ENCODE data around the gene ACSL6.

Gene ACSL6

DNA sequence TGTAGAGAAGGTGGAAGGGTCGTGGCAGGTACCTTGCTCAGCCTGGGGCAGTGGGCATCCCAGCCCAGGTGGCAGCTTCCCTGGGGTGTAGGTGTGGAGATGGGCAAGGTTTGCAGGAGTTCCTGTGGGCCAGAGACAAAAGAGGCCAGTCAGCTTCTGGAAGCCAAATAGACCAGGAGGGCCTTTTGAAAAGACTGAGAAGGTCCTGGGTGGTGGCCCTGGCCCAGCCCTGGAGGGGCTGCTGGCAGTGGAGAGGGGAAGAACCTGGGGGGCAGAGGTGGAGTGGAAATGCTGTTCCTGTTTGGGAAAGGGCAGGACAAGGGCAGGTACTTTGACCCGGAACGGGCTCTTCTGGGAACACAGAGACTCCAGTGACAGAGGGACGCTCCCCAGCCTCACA is 42.0 kb upstream of the ACSL6 start:
- no peak for DNase-seq (ENCODE audit: low read depth)
- TF ChIP-seq, protein P1, sequence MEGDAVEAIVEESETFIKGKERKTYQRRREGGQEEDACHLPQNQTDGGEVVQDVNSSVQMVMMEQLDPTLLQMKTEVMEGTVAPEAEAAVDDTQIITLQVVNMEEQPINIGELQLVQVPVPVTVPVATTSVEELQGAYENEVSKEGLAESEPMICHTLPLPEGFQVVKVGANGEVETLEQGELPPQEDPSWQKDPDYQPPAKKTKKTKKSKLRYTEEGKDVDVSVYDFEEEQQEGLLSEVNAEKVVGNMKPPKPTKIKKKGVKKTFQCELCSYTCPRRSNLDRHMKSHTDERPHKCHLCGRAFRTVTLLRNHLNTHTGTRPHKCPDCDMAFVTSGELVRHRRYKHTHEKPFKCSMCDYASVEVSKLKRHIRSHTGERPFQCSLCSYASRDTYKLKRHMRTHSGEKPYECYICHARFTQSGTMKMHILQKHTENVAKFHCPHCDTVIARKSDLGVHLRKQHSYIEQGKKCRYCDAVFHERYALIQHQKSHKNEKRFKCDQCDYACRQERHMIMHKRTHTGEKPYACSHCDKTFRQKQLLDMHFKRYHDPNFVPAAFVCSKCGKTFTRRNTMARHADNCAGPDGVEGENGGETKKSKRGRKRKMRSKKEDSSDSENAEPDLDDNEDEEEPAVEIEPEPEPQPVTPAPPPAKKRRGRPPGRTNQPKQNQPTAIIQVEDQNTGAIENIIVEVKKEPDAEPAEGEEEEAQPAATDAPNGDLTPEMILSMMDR (conservative IDR thresholded peaks at IDR 0.05; ENCODE audit: low read length) = no peak
- H3K4me3 ChIP-seq (ENCODE audit: low read length) = no peak overlapping the region

DNA sequence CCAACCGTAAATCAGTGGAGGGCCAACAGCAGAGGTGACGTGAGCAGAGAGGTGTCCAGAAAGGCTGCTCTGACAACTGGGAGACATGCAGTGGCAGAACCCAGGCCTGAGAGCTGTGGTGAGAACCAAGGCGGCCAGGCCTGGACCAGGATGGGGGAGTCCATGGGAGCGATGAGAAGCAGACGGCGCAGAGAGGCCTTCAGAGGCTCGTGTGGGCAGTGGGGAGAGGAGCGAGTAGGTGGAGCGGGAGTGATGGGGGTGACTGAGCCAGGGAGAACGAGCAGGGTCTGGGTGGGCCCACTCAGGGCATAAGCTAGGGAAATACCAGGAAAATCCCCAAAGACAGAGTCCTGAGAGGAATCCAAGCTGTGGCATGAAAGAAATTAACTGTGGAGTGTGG is 41.1 kb upstream of the ACSL6 start:
- TF ChIP-seq, protein P1 (conservative IDR thresholded peaks at IDR 0.05; ENCODE audit: low read length) = no peak
- no peak for DNase-seq (ENCODE audit: low read depth)
- no peak overlapping the region for H3K4me3 ChIP-seq (ENCODE audit: low read length)

DNA sequence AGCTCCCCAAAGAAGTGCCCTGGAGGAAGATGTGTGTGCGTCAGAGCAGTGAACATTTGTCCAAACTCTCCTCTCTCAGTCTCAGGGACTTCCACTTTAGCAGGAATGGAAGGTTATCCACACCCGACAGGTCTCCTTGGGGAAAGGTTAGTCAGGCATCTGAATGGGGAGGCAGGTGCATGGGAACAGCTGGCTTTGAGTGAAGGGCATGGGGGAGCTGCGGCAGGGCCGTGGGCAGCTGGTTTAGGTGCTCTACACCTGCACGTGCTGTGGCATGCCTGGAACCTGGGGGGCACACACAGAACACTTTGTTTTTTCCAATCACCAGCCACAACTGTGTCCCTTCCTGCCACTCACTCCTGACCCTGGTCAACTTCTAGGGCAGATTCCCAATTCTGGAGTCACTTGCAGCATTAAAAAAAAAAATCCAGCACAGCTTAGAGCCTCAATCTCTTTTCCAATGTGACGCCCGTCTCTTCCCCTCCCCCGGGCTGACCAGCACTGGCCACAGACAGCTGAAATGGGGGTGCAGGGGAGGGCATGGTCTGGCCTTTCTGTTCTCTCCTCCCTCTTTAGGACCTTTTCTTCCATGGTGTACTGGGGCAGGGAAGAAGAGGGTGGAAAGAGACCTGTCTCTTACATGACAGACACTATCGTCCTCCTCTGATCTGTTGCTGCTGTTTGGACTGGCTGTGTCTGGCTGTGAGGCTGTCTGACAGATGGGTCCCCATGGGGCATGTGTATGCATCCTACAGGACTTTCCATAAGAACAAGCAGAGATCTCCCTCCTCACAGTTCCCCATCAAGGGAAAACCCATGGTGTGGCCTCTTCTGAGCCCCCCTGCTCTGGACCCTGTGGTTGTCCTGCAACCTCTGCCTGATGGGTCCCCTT is 39.4 kb upstream of the ACSL6 start:
- no peak for DNase-seq (ENCODE audit: low read depth)
- H3K4me3 ChIP-seq (ENCODE audit: low read length) = no peak overlapping the region
- TF ChIP-seq, protein P1 (conservative IDR thresholded peaks at IDR 0.05; ENCODE audit: low read length) = no peak

DNA sequence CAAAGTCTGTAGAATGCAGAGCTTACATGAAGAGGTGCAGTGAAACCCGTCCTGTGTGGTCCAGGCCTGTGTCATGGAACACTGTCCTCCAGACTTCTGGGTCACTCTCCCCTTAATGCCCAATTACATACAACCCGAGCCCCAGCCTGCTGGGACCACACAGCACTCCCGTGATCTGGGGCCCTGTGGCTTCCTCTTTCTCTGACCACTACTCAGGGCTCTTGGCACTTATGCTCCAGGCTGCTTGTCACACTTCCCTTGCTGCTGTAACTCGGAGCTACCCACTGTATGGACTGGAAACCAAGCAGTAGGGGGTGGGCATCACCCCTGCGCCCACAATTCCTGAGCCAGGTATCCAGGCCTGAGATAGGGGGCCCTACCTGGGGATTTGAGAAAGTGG is 38.7 kb upstream of the ACSL6 start:
- DNase-seq (ENCODE audit: low read depth) = no peak
- H3K4me3 ChIP-seq (ENCODE audit: low read length) = no peak overlapping the region
- TF ChIP-seq, protein P1 (conservative IDR thresholded peaks at IDR 0.05; ENCODE audit: low read length) = no peak

DNA sequence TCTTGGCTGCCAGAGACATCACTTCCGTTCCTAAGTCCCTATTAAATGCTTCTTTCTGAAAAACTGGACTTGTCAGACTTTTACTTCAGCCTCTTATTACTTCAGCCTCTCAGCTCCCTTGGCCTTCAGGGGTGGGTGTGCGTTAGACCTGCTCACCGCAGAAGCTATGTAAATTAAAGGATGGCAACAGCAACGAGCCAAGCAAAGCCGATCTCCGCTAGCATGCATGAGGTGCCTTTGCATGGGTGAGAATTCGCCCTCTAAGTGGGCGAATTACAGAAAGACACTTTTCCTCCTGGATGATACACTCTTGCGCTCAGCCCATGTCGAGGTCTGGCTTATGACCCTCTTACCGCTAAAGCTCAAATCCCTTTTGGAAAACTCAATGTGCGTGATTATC is 38.1 kb upstream of the ACSL6 start:
- no peak overlapping the region for H3K4me3 ChIP-seq (ENCODE audit: low read length)
- TF ChIP-seq, protein P1 (conservative IDR thresholded peaks at IDR 0.05; ENCODE audit: low read length) = no peak
- no peak for DNase-seq (ENCODE audit: low read depth)

DNA sequence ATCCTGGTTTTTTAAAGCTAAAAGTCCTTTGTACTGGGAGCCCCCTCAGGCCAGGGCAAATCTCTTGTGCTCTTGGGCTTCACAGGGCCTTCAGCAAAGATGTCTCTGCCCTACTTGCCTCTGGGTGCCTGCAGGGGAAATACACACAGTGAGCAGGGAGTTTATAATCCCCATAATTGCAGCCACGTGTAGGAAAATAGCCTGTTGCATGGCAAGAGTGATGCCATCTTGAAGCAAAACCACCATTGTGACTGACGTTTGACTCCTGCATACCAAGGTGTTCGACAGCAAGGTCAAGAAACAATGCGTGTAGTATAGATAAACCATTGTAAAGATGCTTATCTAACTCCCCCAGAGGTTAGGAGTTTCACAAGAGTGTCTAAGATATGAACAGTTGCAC is 37.6 kb upstream of the ACSL6 start:
- no peak overlapping the region for H3K4me3 ChIP-seq (ENCODE audit: low read length)
- DNase-seq (ENCODE audit: low read depth) = no peak
- TF ChIP-seq, protein P1 (conservative IDR thresholded peaks at IDR 0.05; ENCODE audit: low read length) = no peak

DNA sequence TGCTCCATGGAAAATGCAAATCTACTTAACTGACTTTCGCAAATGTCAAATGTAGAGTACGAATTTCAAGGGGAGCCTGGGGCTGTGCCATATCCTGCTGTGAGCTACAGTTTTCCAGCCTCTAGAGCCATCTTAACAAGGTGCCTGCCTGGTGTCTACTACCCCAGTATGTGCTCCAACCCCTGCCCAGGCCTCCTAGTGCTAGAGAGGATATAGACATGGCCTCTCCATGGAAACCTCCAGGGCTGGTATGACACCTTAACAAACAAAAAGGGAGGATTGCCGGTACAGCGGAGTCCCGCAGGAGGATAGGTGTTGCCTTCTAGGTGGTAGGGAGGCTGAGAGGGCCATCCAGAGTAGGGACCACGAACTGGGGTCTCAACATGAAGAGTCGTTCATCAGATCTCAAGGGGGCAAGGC is 35.4 kb upstream of the ACSL6 start:
- TF ChIP-seq, protein P1 (conservative IDR thresholded peaks at IDR 0.05; ENCODE audit: low read length) = no peak
- H3K4me3 ChIP-seq (ENCODE audit: low read length) = no peak overlapping the region
- DNase-seq (ENCODE audit: low read depth) = no peak

Data from AG10803 (cell line).